PC-9 (cell line): Measurements from ENCODE around the gene SLC25A47. TPM values are rescaled to one million over a fixed set of nuclear protein-coding genes. Genes with fewer than 3 reads are reported as not detected.

Experiments used
- BruUV-seq: library from RNA; stranded (reverse); fragments of 400-500 nt; replicated peaks from 2 replicates; lab custom pipeline; 2021; lab: Mats Ljungman, UMichigan
- CTCF ChIA-PET: fragments of 300-600 bp; sonication (Branson Sonifier 250); formaldehyde crosslinking; loops from one replicate; lab custom pipeline; 2022; ENCODE audit warnings: antibody characterized with exemption; lab: Charles Lee
- POLR2A ChIA-PET: fragments of 300-600 bp; sonication (Branson Sonifier 250); formaldehyde crosslinking; loops from one replicate; lab custom pipeline; 2022; ENCODE audit warnings: antibody characterized with exemption; ENCODE audit not compliant: unreplicated experiment; lab: Charles Lee
- DNase-seq, 2 experiments: peaks; one replicate each; pipeline versions ENCODE4 v3.0.0 to v3.0.0-alpha.2; 2015 to 2022; ENCODE audit warnings: mixed read lengths in 1 of 2
- H2AFZ ChIP-seq: fragments of 200-600 bp; sonication (generic); 2 replicates; pipeline ENCODE4 v1.8.1; 2017; ENCODE audit warnings: antibody characterized with exemption
- H3F3A ChIP-seq: fragments of 200-600 bp; sonication (generic); 2 replicates; pipeline ENCODE4 v1.8.1; 2017; ENCODE audit warnings: antibody characterized with exemption, mild to moderate bottlenecking, low read depth; ENCODE audit not compliant: insufficient read depth
- H3K27ac ChIP-seq: fragments of 200-600 bp; sonication (generic); 2 replicates; pipeline ENCODE4 v1.6.1; 2016; ENCODE audit warnings: mixed run types
- H3K27me3 ChIP-seq: fragments of 200-600 bp; sonication (generic); 2 replicates; pipeline ENCODE4 v1.6.1; 2016; ENCODE audit warnings: low read depth, mixed run types; ENCODE audit not compliant: insufficient read depth
- H3K36me3 ChIP-seq: fragments of 200-600 bp; sonication (generic); 2 replicates; pipeline ENCODE4 v1.6.1; 2016; ENCODE audit warnings: low read depth, mixed run types
- H3K4me1 ChIP-seq: fragments of 200-600 bp; sonication (generic); replicated peaks from 2 replicates; pipeline ENCODE4 v1.6.1; 2016; ENCODE audit warnings: mixed run types; ENCODE audit not compliant: insufficient read depth
- H3K4me2 ChIP-seq: fragments of 200-600 bp; sonication (generic); 2 replicates; pipeline ENCODE4 v1.6.1; 2017; ENCODE audit warnings: mixed run types
- H3K4me3 ChIP-seq: fragments of 200-600 bp; sonication (generic); 2 replicates; pipeline ENCODE4 v1.6.1; 2016; ENCODE audit warnings: mixed run types
- H3K79me2 ChIP-seq: fragments of 200-600 bp; sonication (generic); 2 replicates; pipeline ENCODE4 v1.6.1; 2017; ENCODE audit warnings: low read depth, mixed run types
- H3K9me2 ChIP-seq: fragments of 200-600 bp; sonication (generic); 2 replicates; pipeline ENCODE4 v1.8.1; 2017; ENCODE audit warnings: mild to moderate bottlenecking; ENCODE audit not compliant: insufficient read depth
- H3K9me3 ChIP-seq: fragments of 200-600 bp; sonication (generic); 2 replicates; pipeline ENCODE4 v1.8.1; 2016; ENCODE audit warnings: low read depth; ENCODE audit not compliant: insufficient read depth
- H4K20me1 ChIP-seq: fragments of 200-600 bp; sonication (generic); 2 replicates; pipeline ENCODE4 v1.8.1; 2017; ENCODE audit not compliant: insufficient read depth
- EZH2 ChIP-seq: fragments of 200-600 bp; sonication (generic); IDR thresholded peaks from 2 replicates; pipeline ENCODE4 v1.8.0; 2017; ENCODE audit warnings: antibody characterized with exemption, low read depth
- intact Hi-C: fragments of 100-400 bp; cut with micrococcal nuclease; formaldehyde crosslinking; loops from one replicate; pipeline ENCODE4 v1.10.0; 2022; ENCODE audit not compliant: unreplicated experiment
- total RNA-seq: library from RNA; stranded (reverse); gene quantifications from 2 replicates; pipeline ENCODE4 v1.2.3, GENCODE V29; 2021
- TF ChIP-seq, protein P1 (sequence below): fragments of 200-600 bp; sonication (generic); conservative IDR thresholded peaks from 2 replicates; pipeline ENCODE4 v1.6.1; 2017; ENCODE audit warnings: mixed run types, antibody characterized with exemption, mild to moderate bottlenecking, moderate library complexity

The SLC25A47 gene
- total RNA-seq, 1 experiment from 2014 or later: not detected

DNA sequence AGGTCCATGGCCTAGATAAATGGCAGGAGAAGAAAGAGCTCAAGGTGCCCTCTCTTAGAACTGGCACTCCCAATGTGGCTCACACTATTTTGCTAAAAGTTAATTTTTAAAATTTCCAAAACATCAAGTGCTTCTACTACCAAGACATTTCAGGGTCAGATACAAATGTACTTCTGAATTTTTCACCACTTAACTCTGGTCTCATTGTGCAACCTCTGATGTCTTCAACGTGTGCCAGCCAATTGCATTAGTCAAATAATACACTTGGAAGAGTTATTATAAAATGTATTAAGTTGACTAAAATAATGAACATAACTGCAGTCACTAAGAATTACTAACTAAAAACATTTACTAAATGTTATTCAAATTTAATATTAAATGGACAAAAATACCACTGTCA, 41.3 kb downstream of the SLC25A47 start:
- H3K79me2 ChIP-seq: no peaks in the 10 kb centered on the region
- no TSS peak for BruUV-seq
- no peaks in the 10 kb centered on the region for H3K9me2 ChIP-seq
- no peaks in the 10 kb centered on the region for H3F3A ChIP-seq
- H3K4me3 ChIP-seq: no peak overlapping the region
- H4K20me1 ChIP-seq: no peaks in the 10 kb centered on the region; the same call in 1 of the 2 replicates
- CTCF ChIA-PET: no interaction called here
- TF ChIP-seq, protein P1, sequence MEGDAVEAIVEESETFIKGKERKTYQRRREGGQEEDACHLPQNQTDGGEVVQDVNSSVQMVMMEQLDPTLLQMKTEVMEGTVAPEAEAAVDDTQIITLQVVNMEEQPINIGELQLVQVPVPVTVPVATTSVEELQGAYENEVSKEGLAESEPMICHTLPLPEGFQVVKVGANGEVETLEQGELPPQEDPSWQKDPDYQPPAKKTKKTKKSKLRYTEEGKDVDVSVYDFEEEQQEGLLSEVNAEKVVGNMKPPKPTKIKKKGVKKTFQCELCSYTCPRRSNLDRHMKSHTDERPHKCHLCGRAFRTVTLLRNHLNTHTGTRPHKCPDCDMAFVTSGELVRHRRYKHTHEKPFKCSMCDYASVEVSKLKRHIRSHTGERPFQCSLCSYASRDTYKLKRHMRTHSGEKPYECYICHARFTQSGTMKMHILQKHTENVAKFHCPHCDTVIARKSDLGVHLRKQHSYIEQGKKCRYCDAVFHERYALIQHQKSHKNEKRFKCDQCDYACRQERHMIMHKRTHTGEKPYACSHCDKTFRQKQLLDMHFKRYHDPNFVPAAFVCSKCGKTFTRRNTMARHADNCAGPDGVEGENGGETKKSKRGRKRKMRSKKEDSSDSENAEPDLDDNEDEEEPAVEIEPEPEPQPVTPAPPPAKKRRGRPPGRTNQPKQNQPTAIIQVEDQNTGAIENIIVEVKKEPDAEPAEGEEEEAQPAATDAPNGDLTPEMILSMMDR: no peak
- no peak for TF ChIP-seq EZH2
- no peaks in the 10 kb centered on the region for H3K27me3 ChIP-seq
- no peak overlapping the region for H2AFZ ChIP-seq
- no peak overlapping the region for H3K27ac ChIP-seq
- H3K4me1 ChIP-seq: no peaks in the 10 kb centered on the region
- H3K9me3 ChIP-seq: no peaks in the 10 kb centered on the region
- no peak for DNase-seq
- peaks cover 8% of the 10 kb centered on the region; the same call in 1 of the 2 replicates for H3K36me3 ChIP-seq
- H3K4me2 ChIP-seq: no peak overlapping the region
- intact Hi-C loops: no loop called here
- POLR2A ChIA-PET: no interaction called here

DNA sequence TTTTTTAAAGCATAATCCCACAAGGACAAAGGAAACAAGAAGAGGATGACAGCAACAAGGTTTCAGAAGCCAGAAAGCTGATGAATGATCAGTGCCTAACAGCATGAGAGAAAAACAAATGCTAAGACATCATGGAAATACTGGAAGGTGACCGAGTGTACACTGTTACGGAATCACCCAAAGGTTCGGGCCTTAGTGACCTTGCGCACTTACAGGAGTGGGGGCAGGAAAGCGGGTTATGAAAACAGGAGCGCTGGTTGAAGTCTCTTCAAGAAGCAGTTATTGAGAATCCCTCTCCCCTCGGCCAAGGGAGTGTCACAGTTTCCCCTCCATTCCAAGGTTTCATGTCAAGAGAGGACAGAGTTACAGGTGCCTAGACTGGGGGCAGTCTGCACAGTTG, 42.6 kb downstream of the SLC25A47 start:
- no peak overlapping the region for H2AFZ ChIP-seq
- CTCF ChIA-PET: no interaction called here
- DNase-seq: no peak
- H3K9me3 ChIP-seq: no peaks in the 10 kb centered on the region
- H3F3A ChIP-seq: no peaks in the 10 kb centered on the region
- intact Hi-C loops: no loop called here
- no peaks in the 10 kb centered on the region for H3K4me1 ChIP-seq
- no peaks in the 10 kb centered on the region for H3K9me2 ChIP-seq
- H3K27me3 ChIP-seq: no peaks in the 10 kb centered on the region
- POLR2A ChIA-PET: no interaction called here
- no peaks in the 10 kb centered on the region; the same call in none of the 2 replicates for H4K20me1 ChIP-seq
- no TSS peak for BruUV-seq
- no peak overlapping the region for H3K4me2 ChIP-seq
- no peak for TF ChIP-seq EZH2
- TF ChIP-seq, protein P1: no peak
- peaks cover 8% of the 10 kb centered on the region; the same call in 1 of the 2 replicates for H3K36me3 ChIP-seq
- H3K79me2 ChIP-seq: no peaks in the 10 kb centered on the region
- H3K27ac ChIP-seq: no peak overlapping the region
- H3K4me3 ChIP-seq: no peak overlapping the region

DNA sequence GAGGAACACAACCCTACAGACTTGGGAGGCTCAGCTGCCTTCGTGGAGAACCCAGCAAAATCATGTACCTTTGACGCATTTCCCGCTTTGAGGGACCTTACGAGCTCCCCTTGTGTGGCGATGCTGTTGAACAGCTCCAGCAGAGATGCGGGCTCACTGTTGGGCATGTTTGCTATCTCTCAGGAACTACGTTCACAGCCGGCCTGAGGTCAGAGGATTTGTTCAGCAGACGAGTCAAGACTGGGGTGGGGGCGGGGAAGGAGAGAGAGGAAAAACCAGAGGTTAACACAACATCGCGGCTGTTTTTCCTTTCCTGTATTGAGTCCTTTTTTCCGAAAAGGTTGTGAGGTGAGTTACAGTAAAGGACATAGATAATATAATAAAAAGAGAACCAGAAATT, 45.9 kb downstream of the SLC25A47 start:
- POLR2A ChIA-PET: no interaction called here
- H3K9me2 ChIP-seq: no peaks in the 10 kb centered on the region
- peaks cover 3% of the 10 kb centered on the region; the same call in 1 of the 2 replicates for H3K36me3 ChIP-seq
- no peaks in the 10 kb centered on the region for H3K27me3 ChIP-seq
- H4K20me1 ChIP-seq: no peaks in the 10 kb centered on the region; the same call in none of the 2 replicates
- no peak overlapping the region for H2AFZ ChIP-seq
- 0 out of 2 replicates have a peak, but pooled peaks cover 2% of the 10 kb centered on the region for H3K4me1 ChIP-seq
- H3F3A ChIP-seq: no peaks in the 10 kb centered on the region
- no peaks in the 10 kb centered on the region for H3K9me3 ChIP-seq
- peaks cover 3% of the 10 kb centered on the region for H3K79me2 ChIP-seq
- no peak overlapping the region for H3K27ac ChIP-seq
- BruUV-seq: no TSS peak
- H3K4me2 ChIP-seq: no peak overlapping the region
- no peak for DNase-seq
- TF ChIP-seq, protein P1: no peak
- no peak for TF ChIP-seq EZH2
- CTCF ChIA-PET: no interaction called here
- intact Hi-C loops: no loop called here
- no peak overlapping the region for H3K4me3 ChIP-seq
